Type B pancreatic cell (in vitro differentiated cells): ENCODE data around the gene TMED6. TPM values are rescaled to one million over a fixed set of nuclear protein-coding genes. Genes with fewer than 3 reads are reported as not detected.

ENCODE experiments used
- DNase-seq: peaks from one replicate; pipeline ENCODE4 v3.0.0; 2021; ENCODE audit warnings: mixed read lengths; ENCODE audit not compliant: unreplicated experiment; ENCODE audit errors: extremely low spot score
- H3K27ac Mint-ChIP-seq: 2 replicates; pipeline ENCODE4 v1.8.0; 2021; ENCODE audit warnings: mild to moderate bottlenecking, mixed read lengths
- H3K27me3 Mint-ChIP-seq: 2 replicates; pipeline ENCODE4 v1.8.0; 2021; ENCODE audit warnings: mixed read lengths
- H3K36me3 Mint-ChIP-seq: 2 replicates; pipeline ENCODE4 v1.8.0; 2021; ENCODE audit warnings: mixed read lengths
- H3K4me1 Mint-ChIP-seq: one replicate; pipeline ENCODE4 v1.8.0; 2021; ENCODE audit warnings: mixed read lengths; ENCODE audit not compliant: unreplicated experiment
- H3K4me3 Mint-ChIP-seq: 2 replicates; pipeline ENCODE4 v1.8.0; 2021; ENCODE audit warnings: mild to moderate bottlenecking, mixed read lengths
- H3K9me3 Mint-ChIP-seq: 2 replicates; pipeline ENCODE4 v1.8.0; 2021; ENCODE audit warnings: mixed read lengths
- total RNA-seq: library from RNA; stranded (reverse); gene quantifications from 2 replicates; pipeline ENCODE4 v1.2.1, GENCODE V29; 2021; ENCODE audit warnings: low replicate concordance
- TF ChIP-seq, protein P1 (sequence below): fragments of 200-600 bp; sonication (generic); conservative IDR thresholded peaks from 2 replicates; pipeline ENCODE4 v1.5.0; 2021; ENCODE audit warnings: antibody characterized with exemption, mild to moderate bottlenecking

Gene TMED6
- total RNA-seq, 1 donor from 2014 or later = 5.3 TPM

DNA sequence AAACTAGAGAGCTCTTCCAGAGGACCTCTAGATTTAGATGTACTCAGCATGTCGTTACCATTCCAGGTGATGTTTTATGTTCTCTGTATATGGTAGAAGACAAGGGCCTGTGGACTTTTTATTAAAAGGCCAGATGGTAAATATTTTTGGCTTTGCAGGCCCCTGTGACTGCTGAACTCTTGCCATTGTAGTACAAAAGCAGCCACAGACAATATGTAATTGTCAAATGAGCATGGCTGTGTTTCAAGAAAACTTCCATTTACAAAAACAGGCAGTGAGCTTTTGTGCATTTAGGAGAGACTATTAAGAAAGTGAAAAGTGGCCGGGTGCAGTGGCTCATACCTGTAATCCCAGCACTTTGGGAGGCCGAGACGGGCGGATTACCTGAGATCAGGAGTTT lies 7.4 kb downstream of the TMED6 start:
- Mint-ChIP-seq H3K9me3 (no peaks in the 10 kb centered on the region), H3K36me3 (peaks cover 17% of the 10 kb centered on the region), H3K27me3 (no peaks in the 10 kb centered on the region), H3K4me3 (no peak overlapping the region), H3K4me1 (peaks cover 18% of the 10 kb centered on the region), H3K27ac (no peak overlapping the region)
- TF ChIP-seq, protein P1, sequence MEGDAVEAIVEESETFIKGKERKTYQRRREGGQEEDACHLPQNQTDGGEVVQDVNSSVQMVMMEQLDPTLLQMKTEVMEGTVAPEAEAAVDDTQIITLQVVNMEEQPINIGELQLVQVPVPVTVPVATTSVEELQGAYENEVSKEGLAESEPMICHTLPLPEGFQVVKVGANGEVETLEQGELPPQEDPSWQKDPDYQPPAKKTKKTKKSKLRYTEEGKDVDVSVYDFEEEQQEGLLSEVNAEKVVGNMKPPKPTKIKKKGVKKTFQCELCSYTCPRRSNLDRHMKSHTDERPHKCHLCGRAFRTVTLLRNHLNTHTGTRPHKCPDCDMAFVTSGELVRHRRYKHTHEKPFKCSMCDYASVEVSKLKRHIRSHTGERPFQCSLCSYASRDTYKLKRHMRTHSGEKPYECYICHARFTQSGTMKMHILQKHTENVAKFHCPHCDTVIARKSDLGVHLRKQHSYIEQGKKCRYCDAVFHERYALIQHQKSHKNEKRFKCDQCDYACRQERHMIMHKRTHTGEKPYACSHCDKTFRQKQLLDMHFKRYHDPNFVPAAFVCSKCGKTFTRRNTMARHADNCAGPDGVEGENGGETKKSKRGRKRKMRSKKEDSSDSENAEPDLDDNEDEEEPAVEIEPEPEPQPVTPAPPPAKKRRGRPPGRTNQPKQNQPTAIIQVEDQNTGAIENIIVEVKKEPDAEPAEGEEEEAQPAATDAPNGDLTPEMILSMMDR = no peak
- no peak for DNase-seq

DNA sequence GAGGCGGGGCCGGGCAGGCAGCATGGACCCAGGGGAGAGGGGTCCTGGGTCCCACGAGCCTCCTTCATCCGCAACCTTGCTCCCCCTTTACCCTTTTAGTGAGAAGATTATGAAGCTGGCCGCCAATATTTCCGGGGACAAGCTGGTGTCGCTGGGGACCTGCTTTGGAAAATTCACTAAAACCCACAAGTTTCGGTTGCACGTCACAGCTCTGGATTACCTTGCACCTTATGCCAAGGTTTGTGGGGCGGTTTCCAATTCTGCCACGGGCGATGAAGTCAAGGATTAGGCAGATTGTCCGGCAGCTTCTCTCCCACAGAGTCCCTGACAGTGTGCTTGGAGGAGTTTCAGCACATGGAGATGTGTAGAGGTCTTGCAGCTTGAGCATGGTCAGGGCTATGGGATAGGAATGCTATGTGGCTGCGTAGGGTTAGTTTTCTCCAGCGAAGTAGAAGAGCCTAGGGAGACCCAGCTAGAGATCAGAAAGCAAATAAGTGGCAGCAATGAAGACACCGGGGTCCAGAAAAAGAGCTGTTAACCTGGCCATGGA lies 11.4 kb downstream of the TMED6 start:
- Mint-ChIP-seq H3K27ac (peak overlapping the region; percentile 98), H3K36me3 (peaks cover 19% of the 10 kb centered on the region), H3K4me1 (peaks cover 27% of the 10 kb centered on the region), H3K27me3 (no peaks in the 10 kb centered on the region), H3K9me3 (no peaks in the 10 kb centered on the region), H3K4me3 (peak overlapping the region; percentile 100)
- no peak for DNase-seq
- TF ChIP-seq, protein P1 = no peak

DNA sequence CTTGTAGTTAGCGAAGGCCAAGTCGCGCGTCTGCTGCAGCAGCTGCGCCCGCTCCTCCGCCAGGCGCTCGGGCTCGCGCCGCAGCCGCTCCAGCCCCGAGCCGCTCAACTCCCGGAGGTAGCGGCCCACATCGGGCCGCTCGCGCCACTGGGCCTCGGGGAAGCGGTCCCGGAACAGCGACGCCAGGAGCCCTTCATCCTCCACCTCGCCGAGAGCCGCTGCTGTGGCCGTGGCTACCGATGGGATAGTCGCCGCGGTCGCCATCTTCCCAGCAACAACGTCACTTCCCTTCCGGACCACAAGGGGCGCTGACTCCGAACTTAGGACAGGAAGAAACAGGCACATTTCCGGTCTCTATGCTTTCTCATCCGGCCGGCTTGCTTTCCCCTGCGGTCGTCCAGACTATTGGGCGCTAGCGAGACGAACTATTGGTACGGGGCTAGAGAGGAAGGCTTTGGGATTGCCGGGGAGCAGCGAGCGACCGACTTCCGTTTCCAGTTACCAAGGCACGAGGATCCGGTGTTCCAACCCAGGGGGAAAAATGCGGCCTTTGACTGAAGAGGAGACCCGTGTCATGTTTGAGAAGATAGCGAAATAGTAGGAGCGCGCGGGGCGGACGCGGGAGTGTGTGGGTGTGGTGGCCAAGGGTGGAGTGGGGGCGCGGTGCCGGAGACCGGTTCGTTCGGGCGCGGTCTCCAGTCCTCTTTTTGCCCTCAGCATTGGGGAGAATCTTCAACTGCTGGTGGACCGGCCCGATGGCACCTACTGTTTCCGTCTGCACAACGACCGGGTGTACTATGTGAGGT lies 12.1 kb downstream of the TMED6 start, which contains the start of the genes COG8 and NIP7:
COG8 (minus strand) TSS at position 276 of the 806 bp plus-strand sequence; CDS start at position 264, 12 bp downstream.
NIP7 (plus strand) TSS at position 484 of the 806 bp plus-strand sequence; CDS start at position 542, 58 bp downstream.
- TF ChIP-seq, protein P1 = peak; percentile 93
- Mint-ChIP-seq H3K4me3 (peak within 1 kb of the TSS; percentile 100), H3K27ac (peak within 1 kb of the TSS; percentile 98), H3K27me3 (no peaks in the 10 kb centered on the region), H3K9me3 (no peaks in the 10 kb centered on the region), H3K36me3 (peaks cover 19% of the 10 kb centered on the region), H3K4me1 (peaks cover 27% of the 10 kb centered on the region)
- peak; percentile 94 for DNase-seq

DNA sequence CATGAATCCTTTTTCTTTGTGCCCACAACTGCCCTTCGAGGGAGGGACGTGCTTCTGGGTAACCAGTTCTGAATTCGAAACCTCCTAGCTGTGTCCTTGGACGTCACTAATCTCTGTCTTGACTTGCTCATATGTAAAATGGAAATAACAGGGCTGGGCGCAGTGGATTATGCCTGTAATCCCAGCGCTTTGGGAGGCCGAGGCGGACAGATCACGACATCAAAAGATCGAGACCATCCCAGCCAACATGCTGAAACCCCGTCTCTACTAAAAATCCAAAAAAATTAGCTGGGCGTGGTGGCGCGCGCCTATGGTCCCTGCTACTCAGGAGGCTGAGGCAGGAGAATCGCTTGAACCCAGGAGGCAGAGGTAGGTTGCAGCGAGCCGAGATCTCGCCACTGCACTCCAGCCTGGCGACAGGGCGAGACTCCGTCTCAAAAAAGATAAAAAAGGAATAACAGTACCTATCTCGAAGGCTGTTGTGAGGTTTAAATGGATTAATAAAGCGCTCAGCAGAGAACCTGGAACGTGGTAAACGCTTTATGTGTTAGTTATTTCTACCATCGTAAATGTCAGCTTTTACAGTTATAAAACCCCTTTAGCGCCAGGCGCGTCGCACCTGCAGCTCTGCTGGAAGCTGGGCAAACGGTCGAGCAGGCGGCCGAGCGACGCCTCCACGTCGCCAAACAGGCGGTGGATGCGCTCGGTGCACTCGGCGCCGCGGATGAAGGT lies 12.9 kb downstream of the TMED6 start:
- Mint-ChIP-seq H3K36me3 (peaks cover 22% of the 10 kb centered on the region), H3K27me3 (no peaks in the 10 kb centered on the region), H3K4me1 (peaks cover 27% of the 10 kb centered on the region), H3K27ac (peak overlapping the region; percentile 98), H3K4me3 (peak overlapping the region; percentile 100), H3K9me3 (no peaks in the 10 kb centered on the region)
- DNase-seq = no peak
- TF ChIP-seq, protein P1 = no peak

DNA sequence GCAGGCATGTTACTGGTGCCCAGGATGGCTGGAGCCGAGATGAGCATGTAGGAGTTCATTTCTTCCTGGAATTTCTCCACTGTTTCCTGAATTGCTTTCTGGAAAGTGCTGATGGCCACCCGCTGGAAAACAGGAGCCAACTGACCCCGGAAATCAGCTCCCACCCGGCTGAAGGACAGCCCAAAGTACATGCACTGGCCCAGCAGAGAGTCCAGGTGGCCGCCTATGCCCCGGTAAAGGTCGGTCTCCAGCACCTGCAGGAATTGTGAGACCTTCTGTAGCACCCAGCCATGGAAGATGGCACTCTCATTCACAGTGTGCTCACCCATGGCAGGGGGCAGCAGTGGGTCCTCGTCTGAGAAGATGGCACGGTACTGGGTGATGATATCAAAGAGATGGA lies 16.9 kb downstream of the TMED6 start:
- no peak overlapping the region for H3K4me3 Mint-ChIP-seq
- DNase-seq = no peak
- peaks cover 14% of the 10 kb centered on the region for H3K4me1 Mint-ChIP-seq
- TF ChIP-seq, protein P1 = no peak
- H3K27ac Mint-ChIP-seq = no peak overlapping the region
- no peaks in the 10 kb centered on the region for H3K27me3 Mint-ChIP-seq
- H3K9me3 Mint-ChIP-seq = no peaks in the 10 kb centered on the region
- peaks cover 18% of the 10 kb centered on the region for H3K36me3 Mint-ChIP-seq
